HG03095 (cell line): ENCODE data around the gene DAAM2.

Experiments
- ATAC-seq: cut with Tn5 transposase; IDR thresholded peaks from one replicate; pipeline ENCODE4 v1.9.1; 2021; ENCODE audit warnings: moderate library complexity; ENCODE audit not compliant: unreplicated experiment

DAAM2 gene

GRCh38 chr6:39786649-39787048 is 5.5 kb upstream of the DAAM2 start:
- no peak for ATAC-seq

DNA sequence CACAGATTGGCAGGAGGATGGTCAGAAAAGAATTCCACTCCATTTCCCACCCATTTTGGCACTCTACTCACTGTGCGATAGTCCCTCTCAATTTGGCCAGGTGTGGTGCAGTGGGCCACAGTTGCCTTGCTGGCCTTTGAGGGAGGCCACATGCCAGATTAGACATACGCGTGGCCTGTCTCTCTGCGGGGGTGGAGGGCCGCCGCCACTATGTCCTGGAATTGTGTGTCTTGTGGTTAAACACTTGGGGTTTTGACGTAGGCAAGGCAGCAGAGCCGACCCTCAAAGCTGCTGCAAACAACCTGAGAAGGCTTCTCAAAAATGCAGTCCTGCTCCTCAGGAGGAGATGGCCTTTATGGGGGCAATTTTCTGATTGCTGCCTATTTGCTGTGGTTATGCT is 4.9 kb upstream of the DAAM2 start:
- ATAC-seq, result no peak

- no peak for ATAC-seq
Measured at GRCh38 chr6:39790772-39791171, 1.4 kb upstream of the DAAM2 start.

- ATAC-seq, result no peak
Measured at GRCh38 chr6:39791311-39791710, 865 bp upstream of the DAAM2 start.

- no peak for ATAC-seq
Measured at GRCh38 chr6:39792540-39793450, 619 bp downstream of the DAAM2 start.

GRCh38 chr6:39793516-39793915 is 1.3 kb downstream of the DAAM2 start:
- no peak for ATAC-seq

DNA sequence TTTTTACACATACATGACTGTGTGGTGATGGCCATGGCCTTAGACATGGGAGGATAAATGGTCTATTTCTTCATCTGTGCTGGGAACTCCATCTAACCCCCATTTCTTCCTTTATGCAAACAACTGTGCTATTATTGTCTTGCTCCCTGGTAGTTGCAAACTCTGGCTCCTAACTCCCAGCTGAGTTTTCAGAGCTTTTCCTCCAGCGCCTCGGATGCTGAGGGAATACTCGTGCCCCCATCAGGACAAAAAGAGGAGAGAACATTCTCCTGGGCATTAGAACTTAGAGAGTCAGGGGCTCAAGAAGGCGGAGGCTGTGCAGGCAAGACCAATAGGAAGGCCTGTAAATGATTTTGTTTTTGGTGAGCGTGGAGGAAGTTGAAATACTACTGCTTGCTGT is 2.1 kb downstream of the DAAM2 start:
- no peak for ATAC-seq

- no peak for ATAC-seq
Measured at GRCh38 chr6:39797751-39798150, 5.6 kb downstream of the DAAM2 start.

GRCh38 chr6:39800034-39801032 is 8.2 kb downstream of the DAAM2 start:
- no peak for ATAC-seq

DNA sequence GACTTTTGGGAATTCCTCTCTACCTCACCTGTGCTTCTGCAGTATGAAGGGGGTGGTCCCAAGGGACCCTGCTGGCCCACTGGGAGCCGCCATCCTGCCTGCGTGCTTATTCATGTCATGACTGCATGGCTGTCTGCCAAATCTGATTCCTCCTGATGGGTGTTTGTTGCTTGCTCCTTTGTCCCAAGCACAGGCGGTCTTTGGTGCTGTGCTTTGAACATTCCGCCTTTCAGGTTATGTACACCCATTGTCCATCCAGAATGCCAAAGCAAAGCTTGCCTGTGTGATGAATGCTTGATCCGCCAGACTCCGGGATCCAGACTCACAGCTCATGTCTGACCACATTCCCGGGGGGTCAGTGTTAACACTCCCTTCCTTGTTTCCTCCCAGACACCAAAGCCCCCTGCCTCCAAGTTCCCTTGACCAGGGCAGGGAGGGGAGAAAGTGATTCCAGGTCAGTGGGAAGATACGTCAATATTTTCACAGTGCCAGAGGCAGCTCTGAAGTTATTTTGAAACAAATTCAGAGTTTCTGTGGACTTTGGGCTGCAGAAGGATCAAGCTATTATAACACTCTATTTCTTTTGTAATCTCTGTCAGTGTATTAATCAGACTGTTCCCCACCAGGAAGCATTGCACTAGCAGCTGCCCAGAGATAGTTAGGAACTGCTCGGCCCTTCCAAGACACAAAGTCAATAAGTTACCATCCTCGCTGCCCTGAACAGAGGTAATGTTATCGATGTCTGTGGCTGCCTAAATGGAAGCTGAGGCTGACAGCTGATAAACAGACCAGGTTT is 9.5 kb downstream of the DAAM2 start:
- ATAC-seq, result no peak

- no peak for ATAC-seq
Measured at GRCh38 chr6:39803872-39804271, 11.7 kb downstream of the DAAM2 start.

GRCh38 chr6:39804466-39805065 is 12.4 kb downstream of the DAAM2 start:
- no peak for ATAC-seq

- no peak for ATAC-seq
Measured at GRCh38 chr6:39806278-39806677, 14.1 kb downstream of the DAAM2 start.

- no peak for ATAC-seq
Measured at GRCh38 chr6:39808346-39808745, 16.2 kb downstream of the DAAM2 start.

DNA sequence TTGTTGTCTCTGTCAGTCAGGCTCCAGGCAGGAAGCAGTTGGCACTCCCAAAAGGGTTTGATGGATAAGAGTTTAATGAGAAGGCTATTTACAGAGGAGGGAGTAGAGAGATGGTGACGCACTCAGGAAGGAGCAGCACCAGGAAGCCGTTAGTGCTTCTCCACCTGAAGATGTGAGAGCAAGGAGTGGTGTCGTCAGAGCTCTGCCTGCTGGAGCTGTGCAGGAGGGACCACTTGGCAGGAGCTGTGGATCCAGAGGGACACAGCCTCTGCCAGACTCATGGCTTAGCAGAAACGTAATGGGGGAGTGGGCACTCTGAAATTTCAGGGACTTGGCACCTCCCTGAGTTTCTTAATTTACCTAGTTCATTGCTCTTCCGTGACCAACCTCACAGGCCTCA is 16.8 kb downstream of the DAAM2 start:
- no peak for ATAC-seq

DNA sequence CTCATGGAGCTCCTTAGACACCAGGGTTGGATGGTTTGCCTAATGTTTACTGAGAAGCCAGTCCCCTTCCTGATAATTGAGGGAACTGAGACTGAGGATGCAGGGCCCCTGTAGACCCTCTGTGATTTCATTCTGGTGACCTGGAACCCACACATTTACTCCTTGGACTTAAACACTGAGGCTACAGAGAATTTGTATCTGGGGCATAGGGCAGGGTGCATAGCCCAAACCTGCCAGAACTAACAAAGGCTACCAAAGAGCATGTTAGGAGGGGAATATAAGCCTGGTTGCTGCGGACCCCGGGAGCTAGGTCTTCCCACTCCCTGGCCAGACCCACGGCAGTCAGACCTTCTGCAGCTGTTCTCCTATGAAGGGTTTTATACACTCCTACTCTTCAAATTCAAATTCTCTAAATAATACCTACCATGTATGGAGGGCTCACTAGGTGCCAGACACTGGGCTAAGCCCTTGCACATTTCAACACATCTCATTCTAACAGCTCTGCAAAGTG is 19.7 kb downstream of the DAAM2 start:
- ATAC-seq, result no peak

DNA sequence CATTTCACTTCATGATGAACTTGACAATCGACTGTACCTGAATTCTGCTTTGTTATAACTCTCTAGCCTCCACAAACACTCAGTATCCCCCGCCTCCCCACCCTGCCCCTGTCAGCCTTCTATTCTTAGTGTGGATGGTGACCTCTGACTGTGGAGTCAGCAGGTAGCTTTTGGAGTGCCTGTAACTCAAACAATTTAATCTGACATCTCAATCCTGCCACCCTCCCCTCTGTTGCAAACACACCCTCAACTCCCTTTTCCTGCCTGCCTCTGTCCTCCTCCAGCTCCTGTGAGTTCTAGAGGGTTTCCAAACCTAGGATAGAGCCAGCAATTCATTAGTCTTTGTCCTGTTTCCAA is 20.3 kb downstream of the DAAM2 start:
- ATAC-seq, result no peak

- peak; percentile 69 for ATAC-seq
Measured at GRCh38 chr6:39812853-39813533, 20.8 kb downstream of the DAAM2 start.

GRCh38 chr6:39814236-39814635 is 22.1 kb downstream of the DAAM2 start:
- ATAC-seq, result no peak

DNA sequence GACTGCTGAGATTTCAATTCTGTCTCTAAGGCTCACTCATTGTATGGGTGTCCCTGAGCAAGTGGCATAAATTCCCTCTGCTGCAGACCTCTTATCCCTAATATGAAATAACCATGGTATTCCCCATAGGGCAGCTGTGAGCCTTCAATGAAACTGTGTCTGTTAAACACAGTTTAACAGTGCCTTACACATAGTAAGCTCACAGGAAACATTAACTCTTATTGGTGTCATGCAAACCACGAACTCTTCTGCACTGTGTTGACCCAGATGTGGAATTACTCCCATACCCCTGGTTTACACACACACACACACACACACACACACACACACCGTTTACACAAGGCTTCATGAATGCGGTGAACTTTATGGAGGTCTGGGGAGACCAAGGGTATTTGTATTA is 23.2 kb downstream of the DAAM2 start:
- no peak for ATAC-seq
